H9 (cell line): ENCODE results near the gene FRY. TPM values are rescaled to one million over a fixed set of nuclear protein-coding genes. Genes with fewer than 3 reads are reported as not detected.

Experiments used
- DNase-seq: peaks from one replicate; pipeline ENCODE4 v3.0.0-alpha.2; 2017
- H2AFZ ChIP-seq: one replicate; pipeline ENCODE4 v1.6.1; 2013; ENCODE audit warnings: mild to moderate bottlenecking, low read length, control low read depth, moderate library complexity
- H2AK5ac ChIP-seq: 2 replicates; pipeline ENCODE4 v1.6.1; 2013; ENCODE audit warnings: low read length, control low read depth, mixed read lengths; ENCODE audit not compliant: insufficient read length
- H2BK120ac ChIP-seq: one replicate; pipeline ENCODE4 v1.6.1; 2013; ENCODE audit warnings: low read depth, mild to moderate bottlenecking, low read length, control low read depth, inconsistent platforms; ENCODE audit not compliant: poor library complexity, severe bottlenecking
- H2BK12ac ChIP-seq: 2 replicates; pipeline ENCODE4 v1.6.1; 2013; ENCODE audit warnings: low read length, control low read depth, mixed read lengths, low read depth; ENCODE audit not compliant: insufficient read length
- H2BK15ac ChIP-seq: 2 replicates; pipeline ENCODE4 v1.6.1; 2013; ENCODE audit warnings: low read depth, low read length, control low read depth
- H2BK20ac ChIP-seq: one replicate; pipeline ENCODE4 v1.6.1; 2013; ENCODE audit warnings: low read depth, mild to moderate bottlenecking, low read length, control low read depth, inconsistent platforms; ENCODE audit not compliant: poor library complexity, severe bottlenecking
- H2BK5ac ChIP-seq: 2 replicates; pipeline ENCODE4 v1.6.1; 2013; ENCODE audit warnings: low read length, control low read depth, mixed read lengths; ENCODE audit not compliant: insufficient read length
- H3K14ac ChIP-seq: 2 replicates; pipeline ENCODE4 v1.6.1; 2013; ENCODE audit warnings: low read length, control low read depth; ENCODE audit not compliant: insufficient read depth
- H3K18ac ChIP-seq: 2 replicates; pipeline ENCODE4 v1.6.1; 2013; ENCODE audit warnings: low read depth, mild to moderate bottlenecking, mixed read lengths, low read length, control low read depth; ENCODE audit not compliant: insufficient read length
- H3K23ac ChIP-seq: 2 replicates; pipeline ENCODE4 v1.6.1; 2013; ENCODE audit warnings: low read length, control low read depth, mixed read lengths, low read depth; ENCODE audit not compliant: insufficient read length
- H3K23me2 ChIP-seq: 2 replicates; pipeline ENCODE4 v1.6.1; 2013; ENCODE audit warnings: low read depth, mild to moderate bottlenecking, mixed read lengths, low read length, control low read depth; ENCODE audit not compliant: insufficient read length, poor library complexity, severe bottlenecking
- H3K27ac ChIP-seq: 2 replicates; pipeline ENCODE4 v1.5.1; 2013; ENCODE audit warnings: low read length, control low read depth, mixed read lengths, low read depth; ENCODE audit not compliant: insufficient read length
- H3K27me3 ChIP-seq: 2 replicates; pipeline ENCODE4 v1.6.1; 2013; ENCODE audit warnings: low read length, control low read depth, inconsistent platforms; ENCODE audit not compliant: insufficient read depth
- H3K4ac ChIP-seq: 2 replicates; pipeline ENCODE4 v1.6.1; 2013; ENCODE audit warnings: low read depth, mild to moderate bottlenecking, control low read depth, inconsistent platforms, low read length, moderate library complexity
- H3K4me1 ChIP-seq: 2 replicates; pipeline ENCODE4 v1.6.1; 2013; ENCODE audit warnings: low read length, control low read depth, inconsistent platforms; ENCODE audit not compliant: insufficient read depth
- H3K4me2 ChIP-seq: 2 replicates; pipeline ENCODE4 v1.6.1; 2013; ENCODE audit warnings: low read length, control low read depth, mixed read lengths; ENCODE audit not compliant: insufficient read length, insufficient read depth
- H3K56ac ChIP-seq: 2 replicates; pipeline ENCODE4 v1.6.1; 2013; ENCODE audit warnings: low read depth, mild to moderate bottlenecking, mixed read lengths, low read length, control low read depth; ENCODE audit not compliant: insufficient read length
- H3K79me1 ChIP-seq: 2 replicates; pipeline ENCODE4 v1.6.1; 2013; ENCODE audit warnings: low read depth, mild to moderate bottlenecking, moderate library complexity, low read length, control low read depth, inconsistent platforms; ENCODE audit not compliant: insufficient read depth, poor library complexity, severe bottlenecking
- H3K79me2 ChIP-seq: 2 replicates; pipeline ENCODE4 v1.6.1; 2013; ENCODE audit warnings: low read length, control low read depth, inconsistent platforms; ENCODE audit not compliant: insufficient read depth
- H3K9ac ChIP-seq: 2 replicates; pipeline ENCODE4 v1.6.1; 2013; ENCODE audit warnings: low read length, control low read depth, mixed read lengths; ENCODE audit not compliant: insufficient read length; ENCODE audit errors: extremely low read depth
- H3K9me3 ChIP-seq: one replicate; pipeline ENCODE4 v1.6.1; 2013; ENCODE audit warnings: low read depth, low read length, inconsistent platforms; ENCODE audit not compliant: control insufficient read depth
- H3T11ph ChIP-seq: one replicate; pipeline ENCODE4 v1.6.1; 2013; ENCODE audit warnings: mild to moderate bottlenecking, low read length, control low read depth, inconsistent platforms
- H4K20me1 ChIP-seq: one replicate; pipeline ENCODE4 v1.6.1; 2013; ENCODE audit not compliant: control insufficient read depth, insufficient read length, insufficient read depth
- H4K5ac ChIP-seq: 2 replicates; pipeline ENCODE4 v1.6.1; 2013; ENCODE audit warnings: low read depth, mild to moderate bottlenecking, mixed read lengths, low read length, control low read depth; ENCODE audit not compliant: insufficient read length
- H4K8ac ChIP-seq: replicated peaks from 2 replicates; pipeline ENCODE4 v1.6.1; 2013; ENCODE audit warnings: low read length, control low read depth, mixed read lengths, low read depth; ENCODE audit not compliant: insufficient read length
- H4K91ac ChIP-seq: 2 replicates; pipeline ENCODE4 v1.6.1; 2013; ENCODE audit warnings: low read depth, mild to moderate bottlenecking, moderate library complexity, mixed read lengths, low read length, control low read depth; ENCODE audit not compliant: insufficient read length
- H3K27ac Mint-ChIP-seq, 3 experiments: 2 replicates in 2 of 3; 3 replicates in 1 of 3; pipeline ENCODE4 v1.8.0; 2020 to 2021; ENCODE audit warnings: mixed read lengths in 3 of 3, mild to moderate bottlenecking in 1 of 3, moderate library complexity in 1 of 3
- H3K27me3 Mint-ChIP-seq: 2 replicates; pipeline ENCODE4 v1.8.0; 2021; ENCODE audit warnings: low read depth, mild to moderate bottlenecking, moderate library complexity, mixed read lengths
- H3K36me3 Mint-ChIP-seq, 3 experiments: 2 replicates in 2 of 3; 3 replicates in 1 of 3; pipeline ENCODE4 v1.8.0; 2020 to 2021; ENCODE audit warnings: low read depth in 3 of 3, mixed read lengths in 3 of 3; ENCODE audit not compliant: insufficient read depth in 1 of 3
- H3K4me1 Mint-ChIP-seq, 2 experiments: 2 replicates each; pipeline ENCODE4 v1.8.0; 2020; ENCODE audit warnings: mixed read lengths in 2 of 2
- H3K4me3 Mint-ChIP-seq, 2 experiments: 2 replicates in 1 of 2; 3 replicates in 1 of 2; pipeline ENCODE4 v1.8.0; 2020 to 2021; ENCODE audit warnings: mild to moderate bottlenecking in 2 of 2, mixed read lengths in 2 of 2, moderate library complexity in 1 of 2
- H3K9me3 Mint-ChIP-seq, 2 experiments: 2 replicates in 1 of 2; 3 replicates in 1 of 2; pipeline ENCODE4 v1.8.0; 2020; ENCODE audit warnings: mild to moderate bottlenecking in 2 of 2, mixed read lengths in 2 of 2, moderate library complexity in 1 of 2
- CTCF ChIP-seq: fragments of 200-600 bp; sonication (generic); conservative IDR thresholded peaks from 3 replicates; pipeline ENCODE4 v1.8.0; 2021; ENCODE audit warnings: antibody characterized with exemption, mild to moderate bottlenecking
- WGBS: extraction: QIAGEN DNeasy Blood & Tissue Kit; methylation state at CpG from one replicate; pipeline ENCODE4 v1.1.7; 2013; ENCODE audit warnings: missing lambda C conversion rate, low lambda C conversion rate, mixed read lengths; ENCODE audit not compliant: insufficient read length; ENCODE audit errors: extremely low coverage; 5-methylcytosine and 5-hydroxymethylcytosine counted together
- total RNA-seq: library from RNA; stranded (reverse); gene quantifications from 2 replicates; pipeline ENCODE4 v1.2.1, GENCODE V29; 2021

Gene FRY
- total RNA-seq, 1 experiment from 2014 or later = 5.2 TPM

GRCh38 chr13:32038343-32038742 is 6.8 kb downstream of the FRY start:
- Histone ChIP-seq H2AFZ (no peak overlapping the region), H3K9me3 (no peaks in the 10 kb centered on the region), H3K14ac (no peak overlapping the region), H3K4me1 (no peaks in the 10 kb centered on the region; the same call in 1 of the 2 replicates), H2BK15ac (no peak overlapping the region), H2BK12ac (no peak overlapping the region), H3K23ac (no peak overlapping the region), H4K91ac (no peak overlapping the region), H2BK20ac (no peak overlapping the region), H3K23me2 (no peaks in the 10 kb centered on the region), H3K79me1 (no peaks in the 10 kb centered on the region), H2AK5ac (no peak overlapping the region), H2BK5ac (no peak overlapping the region), H3K79me2 (no peaks in the 10 kb centered on the region), H3T11ph (no peak overlapping the region), H3K4me2 (no peak overlapping the region), H3K4ac (no peak overlapping the region), H3K9ac (no peak overlapping the region), H4K20me1 (no peaks in the 10 kb centered on the region), H2BK120ac (no peak overlapping the region), H4K8ac (no peak overlapping the region), H3K56ac (no peak overlapping the region), H3K27ac (no peak overlapping the region), H3K18ac (no peak overlapping the region), H4K5ac (no peak overlapping the region), H3K27me3 (no peaks in the 10 kb centered on the region)
- no peak for TF ChIP-seq CTCF
- DNase-seq = no peak
- Mint-ChIP-seq H3K4me1 (peaks cover 18 to 23% of the 10 kb centered on the region in 2 experiments), H3K36me3 (peaks cover 0 to 4% (median 0%) of the 10 kb centered on the region in 3 experiments; a peak in 1 of 7 replicates), H3K27me3 (no peaks in the 10 kb centered on the region; the same call in 1 of the 2 replicates), H3K4me3 (no peak overlapping the region), H3K9me3 (no peaks in the 10 kb centered on the region), H3K27ac (no peak overlapping the region)
- no CpG with 5 or more reads among the region's 5 CpGs for WGBS
